Stomach smooth muscle (tissue), 2 donors: ENCODE data around the gene ENTPD6.
A peak's percentile ranks its signal among the peaks of the same experiment; 100 is the strongest.

Source experiments
- H3K27ac ChIP-seq: one replicate; pipeline ENCODE4 v1.7.0; 2013; ENCODE audit warnings: mild to moderate bottlenecking, low read length, inconsistent platforms
- H3K27me3 ChIP-seq, 2 donors: one replicate each; pipeline ENCODE4 v1.7.0; 2013; ENCODE audit warnings: low read length in 2 of 2; ENCODE audit not compliant: insufficient read depth in 2 of 2, control insufficient read depth in 1 of 2
- H3K36me3 ChIP-seq, 2 donors: one replicate each; pipeline ENCODE4 v1.7.0; 2013; ENCODE audit warnings: low read length in 2 of 2; ENCODE audit not compliant: control insufficient read depth in 2 of 2, insufficient read depth in 2 of 2
- H3K4me1 ChIP-seq: one replicate; pipeline ENCODE4 v1.7.0; 2013; ENCODE audit warnings: low read length; ENCODE audit not compliant: control insufficient read depth, insufficient read depth
- H3K4me3 ChIP-seq, 2 donors: one replicate each; pipeline ENCODE4 v1.7.0; 2013; ENCODE audit warnings: low read length in 2 of 2
- H3K9ac ChIP-seq, 2 donors: one replicate each; pipeline ENCODE4 v1.7.0; 2013; ENCODE audit warnings: low read length in 2 of 2, mild to moderate bottlenecking in 1 of 2
- H3K9me3 ChIP-seq, 2 donors: one replicate each; pipeline ENCODE4 v1.7.0; 2013; ENCODE audit warnings: low read length in 2 of 2; ENCODE audit not compliant: control insufficient read depth in 2 of 2
- donor health status: healthy.
- donor health status: Pancreatic carcinoma.

Gene ENTPD6

DNA sequence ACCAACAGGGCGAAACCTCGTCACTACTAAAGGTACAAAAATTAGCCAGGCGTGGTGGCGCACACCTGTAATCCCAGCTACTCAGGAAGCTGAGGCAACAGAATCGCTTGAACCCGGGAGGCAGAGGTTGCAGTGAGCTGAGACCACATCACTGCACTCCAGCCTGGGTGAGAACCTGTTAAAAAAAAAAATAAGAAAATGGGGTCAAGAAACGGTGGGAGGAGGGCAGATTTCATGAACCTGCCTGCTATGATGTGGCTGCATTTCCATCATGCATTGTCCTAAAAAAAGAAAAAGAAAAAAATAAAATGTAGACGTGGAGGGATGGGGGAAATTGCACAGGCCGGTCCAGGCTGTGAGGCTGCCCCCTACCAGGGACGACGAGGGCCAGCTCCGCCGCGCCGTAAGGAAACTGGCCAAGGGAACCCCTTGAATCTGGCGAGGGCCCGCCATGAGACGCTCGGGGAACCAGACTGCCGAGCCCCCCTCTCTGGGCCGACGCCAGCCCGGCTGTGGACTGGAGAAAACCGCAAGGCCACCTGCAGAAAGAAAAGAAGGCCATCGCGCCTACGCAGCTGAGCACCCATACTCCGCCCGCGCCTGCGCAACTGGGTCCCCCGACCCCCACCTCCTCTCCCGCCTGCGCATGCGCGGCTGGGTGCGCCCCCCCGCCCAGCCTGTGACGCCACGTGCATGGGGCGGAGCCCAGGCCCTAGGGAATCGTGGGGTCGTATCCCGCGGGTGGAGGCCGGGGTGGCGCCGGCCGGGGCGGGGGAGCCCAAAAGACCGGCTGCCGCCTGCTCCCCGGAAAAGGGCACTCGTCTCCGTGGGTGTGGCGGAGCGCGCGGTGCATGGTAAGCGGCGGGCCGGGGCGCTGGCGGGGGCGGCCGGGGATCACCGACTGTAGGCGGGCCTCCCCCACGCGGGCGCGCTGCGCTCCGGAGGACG, at the start of gene ENTPD6:
Gene ENTPD6 (plus strand): TSS at position 699 of the 948 bp plus-strand sequence. CDS start 10,825 bp downstream, outside the sequence.
- Histone ChIP-seq H3K4me3 (peak within 1 kb of the TSS; percentile 89 to 95), H3K9ac (peak within 1 kb of the TSS; percentile 90 to 91), H3K36me3 (no peaks in the 10 kb centered on the region), H3K27me3 (peaks cover 0 to 3% of the 10 kb centered on the region in 2 donors), H3K27ac (peak within 1 kb of the TSS; percentile 87), H3K4me1 (peaks cover 31% of the 10 kb centered on the region), H3K9me3 (no peaks in the 10 kb centered on the region)

DNA sequence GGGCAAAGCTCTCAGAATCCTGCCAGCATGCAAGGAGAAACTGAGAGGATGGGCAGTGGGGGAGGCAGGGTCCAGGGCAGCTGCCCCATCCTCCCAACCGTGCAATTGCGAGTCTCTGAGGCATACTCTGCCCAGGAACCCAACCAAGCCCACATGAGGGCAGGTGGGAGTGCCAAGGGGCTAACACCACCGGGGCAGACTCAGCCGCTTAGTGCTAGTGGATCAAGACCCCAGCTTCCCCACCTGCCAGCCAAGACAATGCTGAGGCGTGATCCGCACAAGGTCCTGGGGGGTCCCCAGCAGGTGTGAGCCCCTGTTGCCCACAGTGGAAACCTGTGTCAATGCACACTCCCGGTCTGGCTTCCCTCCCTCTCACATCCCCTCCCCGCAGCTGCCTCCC, 48.5 kb upstream of the ENTPD6 start:
- peaks cover 18 to 27% of the 10 kb centered on the region in 2 donors for H3K27me3 ChIP-seq
- no peak overlapping the region for H3K4me3 ChIP-seq

DNA sequence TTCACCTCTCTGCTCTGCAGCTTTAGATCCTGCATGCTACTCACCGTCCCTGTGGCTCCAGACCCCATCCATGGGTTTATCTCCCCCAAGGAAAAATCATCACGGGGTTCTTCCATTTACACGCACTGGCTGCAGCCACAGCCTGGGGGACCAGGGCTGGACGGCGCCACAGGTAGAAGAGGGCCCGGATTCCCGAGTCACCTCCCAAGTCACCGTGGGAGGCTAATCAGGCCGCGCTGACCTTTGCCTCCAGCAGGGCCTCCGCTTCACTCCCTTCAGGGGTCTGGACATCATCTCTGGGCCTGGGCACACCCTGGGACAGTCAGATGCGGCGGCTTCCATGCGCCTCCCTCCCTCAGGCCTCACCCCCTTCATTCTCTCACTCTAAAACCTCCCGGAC, 47.8 kb upstream of the ENTPD6 start:
- peaks cover 18 to 27% of the 10 kb centered on the region in 2 donors for H3K27me3 ChIP-seq
- no peak overlapping the region for H3K4me3 ChIP-seq

More for the DNA sequence above, 48.5 kb upstream of the ENTPD6 start:
- Histone ChIP-seq H3K4me1 (peaks cover 12% of the 10 kb centered on the region), H3K9ac (no peak overlapping the region), H3K9me3 (no peaks in the 10 kb centered on the region), H3K27ac (no peak overlapping the region), H3K36me3 (no peaks in the 10 kb centered on the region)

DNA sequence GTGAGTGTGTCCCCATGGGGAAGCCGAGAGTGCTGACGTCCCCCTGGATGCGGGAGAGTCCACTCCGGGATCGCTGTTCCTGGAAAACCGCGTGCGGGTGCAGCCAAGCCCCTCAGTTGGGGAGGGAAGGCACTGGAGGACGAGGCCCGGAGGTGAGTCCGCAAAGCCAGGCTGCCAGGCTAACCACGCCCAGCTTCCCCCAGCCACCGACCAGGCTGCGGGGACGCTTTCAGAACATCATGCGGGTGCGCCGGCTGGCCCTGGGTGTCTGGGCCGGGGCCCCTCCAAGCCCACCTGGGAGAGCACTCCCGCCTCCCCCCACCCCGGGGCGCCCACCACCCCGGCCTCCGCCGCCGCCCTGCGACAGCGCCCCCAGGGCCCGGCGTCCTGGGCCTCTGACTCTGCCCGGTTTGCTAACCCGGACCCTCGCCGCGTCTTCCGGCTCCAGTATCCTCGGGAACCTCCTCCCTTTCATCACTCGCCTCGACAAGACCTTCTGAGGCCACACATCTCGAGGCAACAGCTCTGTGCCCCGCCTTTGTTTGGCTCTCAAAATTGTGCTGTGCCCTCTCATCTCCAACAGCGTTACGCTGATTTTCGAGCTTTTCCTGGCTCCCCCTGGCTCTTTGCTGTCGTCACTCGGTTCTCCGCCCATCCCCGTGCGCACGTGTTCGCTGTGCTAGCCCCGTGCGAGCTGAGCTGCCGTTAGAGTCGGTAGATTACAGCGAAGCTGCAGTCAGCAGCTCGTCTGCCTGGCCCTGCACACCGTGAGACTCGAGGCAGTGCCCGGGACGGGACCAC, 47.1 kb upstream of the ENTPD6 start:
- H3K36me3 ChIP-seq: no peaks in the 10 kb centered on the region
- peaks cover 18 to 27% of the 10 kb centered on the region in 2 donors for H3K27me3 ChIP-seq
- peak overlapping the region; percentile 4 to 42 for H3K9ac ChIP-seq
- H3K4me1 ChIP-seq: peaks cover 12% of the 10 kb centered on the region
- H3K4me3 ChIP-seq: peak overlapping the region; percentile 70 to 73
- H3K9me3 ChIP-seq: no peaks in the 10 kb centered on the region
- no peak overlapping the region for H3K27ac ChIP-seq

More for the DNA sequence above, 47.8 kb upstream of the ENTPD6 start:
- Histone ChIP-seq H3K4me1 (peaks cover 12% of the 10 kb centered on the region), H3K9me3 (no peaks in the 10 kb centered on the region), H3K36me3 (no peaks in the 10 kb centered on the region), H3K27ac (no peak overlapping the region), H3K9ac (no peak overlapping the region)

DNA sequence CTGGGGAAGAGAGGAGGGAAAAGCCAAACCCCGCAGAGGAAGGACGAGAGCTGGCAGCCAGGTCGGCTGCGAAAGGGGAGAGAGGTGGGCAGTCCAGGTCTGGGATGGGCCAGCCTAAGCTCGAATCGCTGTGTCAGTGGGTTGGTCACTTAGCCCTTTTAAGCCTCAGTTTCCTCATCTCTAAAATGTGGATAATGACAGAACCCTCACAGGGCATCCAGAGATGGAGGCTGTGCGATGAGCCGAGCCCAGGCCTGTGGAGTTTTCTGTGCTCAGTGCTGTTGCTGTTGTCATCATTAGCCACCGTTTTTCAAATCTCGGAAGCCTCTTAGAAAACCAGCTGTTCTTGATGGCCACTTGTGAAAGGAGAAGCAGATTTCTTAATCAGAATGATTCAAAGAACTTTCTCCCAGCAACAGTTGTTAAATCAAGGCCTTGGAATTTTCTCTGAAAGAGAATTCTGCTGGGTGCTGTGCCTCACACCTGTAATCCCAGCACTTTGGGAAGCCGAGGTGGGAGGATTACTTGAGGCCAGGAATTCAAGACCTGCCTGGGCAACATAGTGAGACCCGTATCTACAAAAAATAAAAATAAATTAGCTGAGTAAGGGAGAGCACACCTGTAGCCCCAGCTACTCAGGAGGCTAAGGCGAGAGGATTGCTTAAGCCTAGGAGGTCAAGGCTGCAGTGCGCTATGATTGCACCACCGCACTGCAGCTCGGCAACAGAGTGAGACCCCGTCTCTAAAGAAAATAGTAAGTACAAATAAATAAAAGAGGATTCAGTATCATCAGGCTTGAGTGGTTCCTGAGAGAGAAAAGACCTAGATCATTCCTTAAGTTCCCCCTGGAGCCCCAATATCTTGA, 46.3 kb upstream of the ENTPD6 start:
- H3K36me3 ChIP-seq: no peaks in the 10 kb centered on the region
- peaks cover 12% of the 10 kb centered on the region for H3K4me1 ChIP-seq
- no peak overlapping the region for H3K27ac ChIP-seq
- H3K4me3 ChIP-seq: peak overlapping the region; percentile 70 to 73
- H3K9me3 ChIP-seq: no peaks in the 10 kb centered on the region
- peak overlapping the region in 1 of 2 donors; percentile 4 for H3K9ac ChIP-seq
- peaks cover 18 to 27% of the 10 kb centered on the region in 2 donors for H3K27me3 ChIP-seq

DNA sequence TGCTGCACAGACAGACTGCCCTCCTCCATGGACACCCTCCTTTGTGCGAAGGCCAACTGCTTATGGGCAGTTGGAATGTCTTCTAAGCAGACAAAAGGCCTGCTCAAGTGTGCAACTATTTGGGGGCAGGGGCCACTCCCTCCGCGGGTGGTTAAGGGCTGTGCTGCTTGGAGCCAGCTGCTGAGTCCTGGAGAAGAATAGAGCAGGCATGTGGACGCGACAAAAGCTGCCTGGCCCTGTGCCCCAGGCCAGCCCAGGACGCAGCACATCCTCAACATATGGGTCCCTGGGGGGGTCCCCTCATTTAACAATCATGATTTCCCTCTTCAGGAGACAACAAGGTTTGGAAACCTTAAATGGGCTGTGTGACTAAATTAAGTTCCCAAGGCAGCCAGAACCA, 45.5 kb upstream of the ENTPD6 start:
- no peaks in the 10 kb centered on the region for H3K36me3 ChIP-seq
- peaks cover 18 to 27% of the 10 kb centered on the region in 2 donors for H3K27me3 ChIP-seq
- no peak overlapping the region for H3K27ac ChIP-seq
- H3K4me3 ChIP-seq: no peak overlapping the region
- H3K9me3 ChIP-seq: no peaks in the 10 kb centered on the region
- H3K9ac ChIP-seq: no peak overlapping the region
- H3K4me1 ChIP-seq: peaks cover 12% of the 10 kb centered on the region

DNA sequence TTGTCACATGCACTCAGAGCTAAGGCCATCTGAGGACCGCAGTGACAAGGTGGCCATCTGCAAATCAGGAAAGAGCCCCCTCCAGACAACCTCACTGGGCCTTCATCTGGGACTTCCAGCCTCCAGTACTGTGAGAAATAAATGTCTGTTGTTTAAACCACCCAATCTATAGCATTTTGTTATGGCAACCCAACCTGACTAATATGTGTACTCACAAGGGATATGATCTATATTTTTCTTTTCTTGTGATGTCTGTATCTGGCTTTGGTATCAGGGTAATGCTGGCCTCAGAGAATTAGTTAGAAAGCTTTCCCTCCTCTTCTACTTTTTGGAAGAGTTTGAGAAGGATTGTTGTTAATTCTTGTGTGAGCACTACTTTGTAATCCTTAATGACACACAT, 37.5 kb upstream of the ENTPD6 start:
- no peaks in the 10 kb centered on the region for H3K36me3 ChIP-seq
- no peaks in the 10 kb centered on the region for H3K4me1 ChIP-seq
- H3K9ac ChIP-seq: no peak overlapping the region
- no peak overlapping the region for H3K27ac ChIP-seq
- H3K27me3 ChIP-seq: no peaks in the 10 kb centered on the region
- peaks cover 0 to 1% of the 10 kb centered on the region in 2 donors for H3K9me3 ChIP-seq
- no peak overlapping the region for H3K4me3 ChIP-seq

DNA sequence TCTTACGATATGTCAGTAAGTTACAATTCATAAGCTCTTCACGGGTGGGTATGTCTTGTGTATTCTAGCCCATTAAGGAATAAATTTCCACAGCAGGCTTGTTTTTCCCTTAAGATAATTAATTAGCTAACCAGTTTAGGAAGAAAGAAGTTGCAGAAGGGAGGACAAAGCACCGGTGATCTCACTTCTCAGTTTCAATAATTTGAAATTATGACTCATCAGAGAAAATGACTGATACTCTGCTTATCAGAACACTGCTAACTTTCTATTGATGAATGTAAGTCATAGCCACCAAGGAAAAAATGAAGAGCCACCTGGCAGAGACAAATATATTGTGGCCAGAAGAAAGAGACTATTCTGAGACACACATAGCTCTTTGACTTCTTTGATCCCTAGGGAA, 35.0 kb upstream of the ENTPD6 start:
- peaks cover 0 to 1% of the 10 kb centered on the region in 2 donors for H3K27me3 ChIP-seq
- no peak overlapping the region for H3K9ac ChIP-seq
- H3K36me3 ChIP-seq: no peaks in the 10 kb centered on the region
- peaks cover 0 to 4% of the 10 kb centered on the region in 2 donors for H3K9me3 ChIP-seq
- no peaks in the 10 kb centered on the region for H3K4me1 ChIP-seq
- H3K4me3 ChIP-seq: no peak overlapping the region
- no peak overlapping the region for H3K27ac ChIP-seq

DNA sequence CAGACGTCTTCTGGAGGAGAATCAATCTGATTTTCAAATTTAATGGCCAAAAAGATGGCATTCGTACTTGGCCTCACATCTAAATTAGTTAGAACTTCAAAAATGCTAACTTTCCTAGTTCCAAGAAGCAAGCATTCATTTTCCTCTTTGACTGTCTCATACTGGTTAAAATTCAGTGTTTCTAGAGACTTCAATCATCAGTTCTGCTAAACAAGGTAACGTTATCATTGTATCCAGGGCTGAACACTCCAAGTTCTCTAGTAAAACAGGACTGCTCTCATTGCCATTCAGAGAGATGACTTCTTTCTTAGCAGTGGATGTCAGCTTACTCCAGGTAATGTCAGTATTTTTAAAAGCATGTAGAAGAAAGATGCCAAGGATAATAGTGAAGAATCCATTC, 34.6 kb upstream of the ENTPD6 start:
- Histone ChIP-seq H3K9me3 (peaks cover 0 to 4% of the 10 kb centered on the region in 2 donors), H3K9ac (no peak overlapping the region), H3K27me3 (peaks cover 0 to 5% of the 10 kb centered on the region in 2 donors), H3K27ac (no peak overlapping the region), H3K36me3 (no peaks in the 10 kb centered on the region), H3K4me3 (no peak overlapping the region), H3K4me1 (no peaks in the 10 kb centered on the region)

DNA sequence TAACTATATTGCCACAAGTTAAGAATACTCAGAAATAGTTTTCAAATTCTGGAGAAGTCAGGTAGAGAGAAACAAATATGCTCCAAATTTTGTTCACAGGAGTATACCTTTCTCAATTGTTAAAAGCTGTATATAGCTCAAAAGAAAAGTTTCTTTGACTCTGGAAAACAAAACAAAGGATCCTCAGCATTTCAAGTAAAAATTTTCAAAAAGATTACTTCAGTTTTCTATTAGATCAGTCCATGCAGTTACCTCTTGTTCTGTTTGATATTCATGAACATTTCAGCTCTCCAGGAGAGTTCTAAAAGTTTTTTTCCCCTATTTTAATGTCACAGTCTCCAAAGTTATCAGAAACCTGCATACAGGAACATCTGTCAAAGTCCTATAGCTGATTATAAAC, 30.4 kb upstream of the ENTPD6 start:
- H3K9me3 ChIP-seq: peaks cover 0 to 4% of the 10 kb centered on the region in 2 donors
- no peak overlapping the region for H3K27ac ChIP-seq
- no peak overlapping the region for H3K4me3 ChIP-seq
- H3K9ac ChIP-seq: no peak overlapping the region
- no peaks in the 10 kb centered on the region for H3K4me1 ChIP-seq
- H3K36me3 ChIP-seq: no peaks in the 10 kb centered on the region
- peaks cover 0 to 5% of the 10 kb centered on the region in 2 donors for H3K27me3 ChIP-seq
